Measurements from ENCODE around the gene TRIM31. TPM values are rescaled to one million over a fixed set of nuclear protein-coding genes. Genes with fewer than 3 reads are reported as not detected.

TRIM31 gene
- total and polyA plus RNA-seq, 10 of the 15 experiments (the other 5 are each of a cell fraction or from before 2014, with no cell fraction given), result 0.09 to 20.5 (median 0.31) TPM; not detected in 3

- TF ChIP-seq IRF5 (IDR thresholded peaks at IDR 0.05; ENCODE audit: borderline replicate concordance) (no peak), JUNB (IDR thresholded peaks at IDR 0.05) (peak; percentile 32; the same call in 1 of the 2 replicates), HDAC2 (IDR thresholded peaks at IDR 0.05) (no peak), KAT2A (conservative IDR thresholded peaks at IDR 0.05; ENCODE audit: control insufficient read depth, low read depth, low read length) (no peak), TAF1 (IDR thresholded peaks at IDR 0.05; ENCODE audit: borderline replicate concordance, low read depth, low read length) (peak; percentile 49), PKNOX1 (IDR thresholded peaks at IDR 0.05) (peak; percentile 80), SKIL (IDR thresholded peaks at IDR 0.05; ENCODE audit: low read depth, poor library complexity, severe bottlenecking) (peak; percentile 56), NRF1 (conservative IDR thresholded peaks at IDR 0.05; ENCODE audit: low read depth, low read length) (peak; percentile 94), ZBTB33 (IDR thresholded peaks at IDR 0.05) (no peak), RCOR1 (conservative IDR thresholded peaks at IDR 0.05; ENCODE audit: low read depth, low read length) (peak; percentile 93; the same call in 1 of the 2 replicates), GABPA (IDR thresholded peaks at IDR 0.05; ENCODE audit: low read depth) (peak; percentile 98), NFIC (IDR thresholded peaks at IDR 0.05; ENCODE audit: low read depth, low read length) (no peak; the same call in 1 of the 2 replicates), GATAD2B (conservative IDR thresholded peaks at IDR 0.05; ENCODE audit: low read depth) (peak; percentile 77; the same call in 1 of the 2 replicates), SRF (IDR thresholded peaks at IDR 0.05; ENCODE audit: low read depth in 2 of 2, low read length in 2 of 2) (peak; percentile 84 to 95), E2F4 (IDR thresholded peaks at IDR 0.05; ENCODE audit: low read depth, low read length) (no peak), BCL11A (IDR thresholded peaks at IDR 0.05; ENCODE audit: low read depth, low read length) (no peak), RELB (IDR thresholded peaks at IDR 0.05; ENCODE audit: low read depth) (peak; percentile 62; the same call in 1 of the 2 replicates), MEF2A (IDR thresholded peaks at IDR 0.05; ENCODE audit: insufficient read depth, low read depth, low read length) (0 out of 2 replicates have a peak, but pooled peaks have one; percentile 13), RUNX3 (IDR thresholded peaks at IDR 0.05; ENCODE audit: low read length) (no peak)
Observed at GRCh38 chr6:30066577-30067459, 46.1 kb downstream of the TRIM31 start, which contains the start of gene PPP1R11 (continued).

Measured in GM12878 (cell line).